GM19438 (cell line): Measurements from ENCODE around the gene DBP.
"Not testable (repeated sequence)": the region's sequence is repeated elsewhere in the genome, so short reads cannot be mapped to it uniquely, and the experiment has no call there.

ENCODE experiments used
- ATAC-seq: cut with Tn5 transposase; IDR thresholded peaks from one replicate; pipeline ENCODE4 v1.9.1; 2021; ENCODE audit warnings: low read depth; ENCODE audit not compliant: unreplicated experiment

The DBP gene

GRCh38 chr19:48644355-48644754 is 7.2 kb upstream of the DBP start:
- ATAC-seq: no peak

GRCh38 chr19:48642862-48643261 is 5.7 kb upstream of the DBP start:
- ATAC-seq: no peak

GRCh38 chr19:48641850-48642249 is 4.7 kb upstream of the DBP start:
- no peak for ATAC-seq

- no peak for ATAC-seq
Measured at GRCh38 chr19:48639483-48640375, 2.5 kb upstream of the DBP start.

GRCh38 chr19:48638831-48639381 is 1.7 kb upstream of the DBP start:
- ATAC-seq: no peak

GRCh38 chr19:48637948-48638830 is 1.0 kb upstream of the DBP start:
- ATAC-seq: peak; percentile 8

- ATAC-seq: peak; percentile 60
Measured at GRCh38 chr19:48637449-48637947, 319 bp upstream of the DBP start.

GRCh38 chr19:48635966-48636858 is 967 bp downstream of the DBP start:
- ATAC-seq: no peak

GRCh38 chr19:48635263-48635965 is 1.8 kb downstream of the DBP start:
- no peak for ATAC-seq

GRCh38 chr19:48634424-48635262 is 2.5 kb downstream of the DBP start:
- no peak for ATAC-seq

GRCh38 chr19:48634036-48634342 is 3.2 kb downstream of the DBP start:
- ATAC-seq: no peak

GRCh38 chr19:48633148-48634035 is 3.8 kb downstream of the DBP start:
- ATAC-seq: no peak

GRCh38 chr19:48632692-48633147 is 4.5 kb downstream of the DBP start:
- ATAC-seq: no peak

GRCh38 chr19:48632286-48632685 is 4.9 kb downstream of the DBP start:
- ATAC-seq: not testable (repeated sequence)

- no peak for ATAC-seq
Measured at GRCh38 chr19:48631225-48631624, 6.0 kb downstream of the DBP start.

GRCh38 chr19:48630296-48631063 is 6.7 kb downstream of the DBP start:
- ATAC-seq: no peak
